Subcutaneous adipose tissue (tissue), 4 donors: ENCODE data around the gene ARHGEF38. TPM values are rescaled to one million over a fixed set of nuclear protein-coding genes. Genes with fewer than 3 reads are reported as not detected.

Source experiments
- CTCF ChIP-seq: fragments of 450-650 bp; IDR thresholded peaks from one replicate; pipeline ENCODE4 v1.5.1; 2016; ENCODE audit warnings: low read depth, mild to moderate bottlenecking, control low read depth, antibody characterized with exemption, moderate library complexity
- total RNA-seq, 4 donors: library from RNA; depleted of rRNA; stranded (reverse); fragments of >200 nt; gene quantifications; one replicate each; pipeline ENCODE4 v1.1.0, GENCODE V29; 2016

Gene ARHGEF38
- not detected for total RNA-seq

GRCh38 chr4:105551965-105552746 lies at the start of gene ARHGEF38:
Gene ARHGEF38 (plus strand): TSS chr4:105552620. CDS start chr4:105552766, 146 bp downstream.
- no peak for TF ChIP-seq CTCF

- no peak for TF ChIP-seq CTCF
These were observed 48.9 kb upstream of the ARHGEF38 start for GRCh38 chr4:105503484-105503883.

- TF ChIP-seq CTCF: no peak
These were observed 47.7 kb upstream of the ARHGEF38 start for GRCh38 chr4:105504744-105505143.

GRCh38 chr4:105509291-105509690 lies 43.1 kb upstream of the ARHGEF38 start:
- TF ChIP-seq CTCF: no peak

GRCh38 chr4:105509714-105510113 lies 42.7 kb upstream of the ARHGEF38 start:
- TF ChIP-seq CTCF: no peak

GRCh38 chr4:105510245-105510644 lies 42.2 kb upstream of the ARHGEF38 start:
- TF ChIP-seq CTCF: no peak

GRCh38 chr4:105520819-105521790 lies 31.3 kb upstream of the ARHGEF38 start:
- no peak for TF ChIP-seq CTCF
